Measurements from ENCODE around the gene HNRNPUL2. TPM values are rescaled to one million over a fixed set of nuclear protein-coding genes. Genes with fewer than 3 reads are reported as not detected.

Gene HNRNPUL2
- total RNA-seq, 2 donors from 2014 or later: 21.3 to 41.8 TPM

- Histone ChIP-seq H3K9me3 (no peaks in the 10 kb centered on the region), H3K27ac (no peak overlapping the region), H3K4me1 (ENCODE audit: control insufficient read depth in 1 of 2, low read depth in 2 of 2) (peaks cover 10 to 26% of the 10 kb centered on the region in 2 donors), H3K4me3 (peak overlapping the region; percentile 97), H3K36me3 (peaks cover 50% of the 10 kb centered on the region), H3K27me3 (replicated peaks; ENCODE audit: insufficient read depth) (no peaks in the 10 kb centered on the region)
- TF ChIP-seq CTCF (IDR thresholded peaks at IDR 0.05): no peak
- DNase-seq (ENCODE audit: low spot score): no peak
- no peak for ATAC-seq (ENCODE audit: insufficient number of reproducible peaks, low FRiP score, low read depth)
Measured at GRCh38 chr11:62724171-62724570, 3.1 kb downstream of the HNRNPUL2 start.

GRCh38 chr11:62721994-62722393, 5.3 kb downstream of the HNRNPUL2 start:
- H3K4me3 ChIP-seq: no peak overlapping the region
- H3K36me3 ChIP-seq: peaks cover 69% of the 10 kb centered on the region
- no peak overlapping the region for H3K27ac ChIP-seq
- ATAC-seq (ENCODE audit: insufficient number of reproducible peaks, low FRiP score, low read depth) (no peak), DNase-seq (ENCODE audit: low spot score) (no peak)
- H3K27me3 ChIP-seq (replicated peaks; ENCODE audit: insufficient read depth): no peaks in the 10 kb centered on the region
- no peaks in the 10 kb centered on the region for H3K9me3 ChIP-seq
- no peak for TF ChIP-seq CTCF (IDR thresholded peaks at IDR 0.05)
- H3K4me1 ChIP-seq (ENCODE audit: control insufficient read depth in 1 of 2, low read depth in 2 of 2): peaks cover 10 to 26% of the 10 kb centered on the region in 2 donors

DNA sequence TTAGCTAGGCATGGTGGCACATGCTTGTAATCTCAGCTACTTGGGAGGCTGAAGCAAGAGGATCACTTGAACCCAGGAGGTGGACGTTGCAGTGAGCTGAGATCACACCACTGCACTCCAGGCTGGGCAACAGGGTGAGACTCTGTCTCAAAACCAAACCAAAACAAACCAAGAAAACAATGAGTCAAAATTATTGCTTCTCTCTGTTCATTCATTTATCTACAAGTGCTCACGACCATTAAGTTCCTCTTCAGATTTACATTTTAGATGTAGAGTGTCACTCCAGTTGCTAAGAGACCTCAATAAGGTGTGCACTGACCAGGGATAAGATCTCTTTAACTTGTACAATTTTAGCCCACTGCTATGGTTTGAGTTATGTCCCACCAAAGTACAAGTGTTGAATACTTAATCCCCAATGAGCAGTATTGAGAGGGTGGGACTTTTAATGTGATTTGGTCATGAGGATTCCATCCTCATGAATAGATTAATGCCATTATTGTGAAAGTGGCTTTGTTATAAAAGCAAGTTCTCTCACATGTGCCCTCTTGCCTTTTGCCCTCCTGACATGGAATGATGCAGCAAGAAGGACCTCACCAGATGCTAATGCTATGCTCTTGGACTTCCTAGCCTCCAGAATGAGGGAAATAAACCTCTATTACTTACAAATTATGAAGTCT, 7.8 kb downstream of the HNRNPUL2 start:
- ATAC-seq (ENCODE audit: insufficient number of reproducible peaks, low FRiP score, low read depth): no peak
- no peak overlapping the region for H3K27ac ChIP-seq
- H3K4me3 ChIP-seq: no peak overlapping the region
- no peak for TF ChIP-seq CTCF (IDR thresholded peaks at IDR 0.05)
- H3K9me3 ChIP-seq: no peaks in the 10 kb centered on the region
- DNase-seq (ENCODE audit: low spot score): no peak
- peaks cover 5 to 9% of the 10 kb centered on the region in 2 donors for H3K4me1 ChIP-seq (ENCODE audit: control insufficient read depth in 1 of 2, low read depth in 2 of 2)
- peaks cover 91% of the 10 kb centered on the region for H3K36me3 ChIP-seq
- H3K27me3 ChIP-seq (replicated peaks; ENCODE audit: insufficient read depth): no peaks in the 10 kb centered on the region

DNA sequence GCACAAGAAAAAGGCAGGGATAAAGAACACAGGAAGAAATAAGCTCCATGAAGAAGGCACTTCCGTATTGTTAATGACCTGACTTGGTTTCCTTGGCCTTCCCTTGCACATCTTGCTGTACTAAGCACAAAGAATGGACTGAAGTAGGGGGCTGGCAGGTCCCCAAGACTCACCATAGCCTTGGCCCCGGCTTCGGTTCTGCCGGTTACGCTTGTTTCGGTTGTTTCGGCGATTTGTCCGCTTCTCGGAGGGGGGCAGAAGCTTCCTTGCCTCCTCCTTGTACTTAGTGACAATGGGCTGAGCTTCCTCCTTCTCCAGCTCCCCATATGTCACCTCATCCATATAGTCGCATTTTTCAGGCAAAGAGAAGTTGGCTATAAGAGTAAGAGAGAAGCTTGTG, 10.4 kb downstream of the HNRNPUL2 start:
- no peak for ATAC-seq (ENCODE audit: insufficient number of reproducible peaks, low FRiP score, low read depth)
- Histone ChIP-seq H3K4me1 (ENCODE audit: control insufficient read depth in 1 of 2, low read depth in 2 of 2) (no peaks in the 10 kb centered on the region), H3K4me3 (no peak overlapping the region), H3K9me3 (no peaks in the 10 kb centered on the region), H3K27me3 (replicated peaks; ENCODE audit: insufficient read depth) (no peaks in the 10 kb centered on the region), H3K36me3 (peaks cover 71% of the 10 kb centered on the region), H3K27ac (no peak overlapping the region)
- DNase-seq (ENCODE audit: low spot score): no peak
- no peak for TF ChIP-seq CTCF (IDR thresholded peaks at IDR 0.05)

- H3K27ac ChIP-seq: no peak overlapping the region
- H3K4me1 ChIP-seq (ENCODE audit: control insufficient read depth in 1 of 2, low read depth in 2 of 2): no peaks in the 10 kb centered on the region
- ATAC-seq (ENCODE audit: insufficient number of reproducible peaks, low FRiP score, low read depth) (no peak), DNase-seq (ENCODE audit: low spot score) (no peak)
- TF ChIP-seq CTCF (IDR thresholded peaks at IDR 0.05): no peak
- no peaks in the 10 kb centered on the region for H3K9me3 ChIP-seq
- H3K4me3 ChIP-seq: no peak overlapping the region
- peaks cover 70% of the 10 kb centered on the region for H3K36me3 ChIP-seq
- no peaks in the 10 kb centered on the region for H3K27me3 ChIP-seq (replicated peaks; ENCODE audit: insufficient read depth)
Measured at GRCh38 chr11:62716206-62716605, 11.1 kb downstream of the HNRNPUL2 start.
